MM.1S (cell line): ENCODE results near the gene IZUMO1R.

ENCODE experiments used
- EZH2 ChIP-seq: fragments of 300-600 bp; sonication (generic); optimal IDR thresholded peaks from 2 replicates; pipeline ENCODE3; 2017; ENCODE audit warnings: low read depth, mild to moderate bottlenecking, antibody characterized with exemption, low read length, mixed read lengths
- TF ChIP-seq, protein P1 (sequence below): fragments of 300-600 bp; sonication (generic); IDR thresholded peaks from 2 replicates; pipeline ENCODE4 v1.5.1; 2016; ENCODE audit warnings: antibody characterized with exemption, low read length, mixed read lengths

GRCh38 chr11:94314064-94314463 is 9.7 kb downstream of the IZUMO1R start:
- TF ChIP-seq, protein P1, sequence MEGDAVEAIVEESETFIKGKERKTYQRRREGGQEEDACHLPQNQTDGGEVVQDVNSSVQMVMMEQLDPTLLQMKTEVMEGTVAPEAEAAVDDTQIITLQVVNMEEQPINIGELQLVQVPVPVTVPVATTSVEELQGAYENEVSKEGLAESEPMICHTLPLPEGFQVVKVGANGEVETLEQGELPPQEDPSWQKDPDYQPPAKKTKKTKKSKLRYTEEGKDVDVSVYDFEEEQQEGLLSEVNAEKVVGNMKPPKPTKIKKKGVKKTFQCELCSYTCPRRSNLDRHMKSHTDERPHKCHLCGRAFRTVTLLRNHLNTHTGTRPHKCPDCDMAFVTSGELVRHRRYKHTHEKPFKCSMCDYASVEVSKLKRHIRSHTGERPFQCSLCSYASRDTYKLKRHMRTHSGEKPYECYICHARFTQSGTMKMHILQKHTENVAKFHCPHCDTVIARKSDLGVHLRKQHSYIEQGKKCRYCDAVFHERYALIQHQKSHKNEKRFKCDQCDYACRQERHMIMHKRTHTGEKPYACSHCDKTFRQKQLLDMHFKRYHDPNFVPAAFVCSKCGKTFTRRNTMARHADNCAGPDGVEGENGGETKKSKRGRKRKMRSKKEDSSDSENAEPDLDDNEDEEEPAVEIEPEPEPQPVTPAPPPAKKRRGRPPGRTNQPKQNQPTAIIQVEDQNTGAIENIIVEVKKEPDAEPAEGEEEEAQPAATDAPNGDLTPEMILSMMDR: no peak
- TF ChIP-seq EZH2: no peak
